NCI-H1436 treated with DMSO at 0.1 percent for 48 hours (cell line): ENCODE results near the gene HACL1.
"Not testable (repeated sequence)": the region's sequence is repeated elsewhere in the genome, so short reads cannot be mapped to it uniquely, and the experiment has no call there.

Experiments used
- DNase-seq: peaks from one replicate; lab custom pipeline; 2025; lab: John Stamatoyannopoulos, UW

HACL1 gene

DNA sequence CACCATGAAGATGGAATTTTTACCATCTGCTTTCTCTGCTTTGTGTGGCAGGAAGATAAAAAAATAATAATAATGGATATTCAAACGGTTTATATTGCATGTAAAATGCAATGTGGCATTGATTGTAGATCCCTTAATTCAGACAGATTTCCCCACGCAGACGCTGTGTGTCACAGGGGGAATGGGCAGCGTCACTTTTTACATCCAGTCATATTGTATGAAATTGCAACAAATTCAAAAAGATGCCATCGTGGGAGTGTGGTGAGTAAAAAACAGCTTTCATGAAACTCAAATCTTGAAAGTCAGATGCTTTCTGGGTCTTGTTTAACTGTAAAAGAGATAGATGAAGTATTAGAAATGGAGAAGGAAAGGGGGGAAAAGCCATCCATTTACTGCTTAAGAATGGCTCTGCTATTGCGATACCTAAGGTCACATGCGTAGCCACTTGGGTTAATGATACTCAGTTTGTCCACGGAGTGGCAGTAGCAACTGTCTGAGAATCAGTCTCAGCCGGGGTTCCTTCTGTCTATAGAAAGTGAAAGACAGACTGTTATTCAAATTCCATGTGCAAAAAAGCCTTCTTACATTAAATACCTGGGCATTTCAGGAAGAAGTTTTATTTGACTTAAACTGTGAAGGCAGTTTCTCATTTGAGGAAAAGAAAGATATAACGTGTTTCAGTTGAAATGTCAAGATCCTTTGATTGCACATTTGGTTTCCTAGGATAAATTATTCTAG, 28.7 kb upstream of the HACL1 start:
- no peak for DNase-seq

DNA sequence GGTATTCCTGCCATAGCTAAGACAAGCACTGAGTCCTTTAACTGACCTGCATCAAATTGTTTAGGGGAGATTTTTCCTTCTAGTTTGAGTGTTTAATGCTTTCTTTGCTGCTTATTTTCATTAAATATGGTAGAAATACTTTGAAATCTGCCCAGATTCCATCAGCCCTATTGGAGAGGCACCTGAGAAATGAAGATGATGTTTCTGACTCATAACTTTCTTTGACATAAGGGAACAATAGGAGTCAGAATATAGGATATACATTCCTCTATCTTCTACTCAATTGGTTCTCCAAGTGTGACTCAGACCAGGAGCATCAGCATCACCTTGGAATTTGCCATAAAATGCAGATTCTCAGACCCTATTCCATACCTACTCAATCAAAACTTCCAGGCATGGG, 27.6 kb upstream of the HACL1 start:
- no peak for DNase-seq

DNA sequence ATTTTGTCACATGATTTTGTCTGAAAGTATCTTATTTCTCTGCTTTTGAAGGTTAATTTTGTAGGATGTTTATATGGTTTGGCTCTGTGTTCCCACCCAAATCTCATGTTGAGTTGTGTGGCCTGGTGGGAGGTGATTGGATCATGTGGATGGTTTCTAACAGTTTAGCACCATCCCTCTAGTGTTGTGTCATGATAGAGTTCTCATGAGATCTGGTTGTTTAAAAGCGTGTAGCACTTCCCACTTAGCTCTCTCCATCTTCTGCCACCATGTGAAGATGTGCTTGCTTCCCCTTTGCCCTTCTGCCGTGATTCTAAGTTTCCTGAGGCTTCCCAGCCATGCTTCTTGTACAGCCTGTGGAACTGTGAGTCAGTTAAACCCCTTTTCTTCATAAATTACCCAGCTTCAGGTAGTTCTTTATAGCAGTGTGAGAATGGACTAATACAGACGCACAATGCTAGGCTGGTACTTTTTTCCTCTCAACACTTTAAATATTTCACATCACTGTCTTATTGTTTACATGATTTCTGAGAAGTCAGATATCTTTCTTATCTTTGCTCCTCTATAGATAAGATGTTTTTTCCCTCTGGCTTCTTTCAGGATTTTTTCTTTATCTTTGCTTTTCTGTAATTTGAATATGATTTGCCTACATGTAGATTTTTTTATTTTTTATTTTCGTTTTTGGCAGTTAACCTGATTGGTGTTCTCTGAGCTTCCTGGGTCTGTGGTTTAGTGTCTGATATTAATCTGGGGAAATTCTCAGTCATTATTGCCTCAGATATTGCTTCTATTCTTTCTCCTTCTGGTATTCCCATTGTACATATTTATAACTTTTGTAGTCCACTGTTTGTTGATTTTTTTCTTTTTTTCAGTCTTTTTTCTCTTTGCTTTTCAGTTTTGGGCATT, 22.4 kb upstream of the HACL1 start:
- DNase-seq: no peak

DNA sequence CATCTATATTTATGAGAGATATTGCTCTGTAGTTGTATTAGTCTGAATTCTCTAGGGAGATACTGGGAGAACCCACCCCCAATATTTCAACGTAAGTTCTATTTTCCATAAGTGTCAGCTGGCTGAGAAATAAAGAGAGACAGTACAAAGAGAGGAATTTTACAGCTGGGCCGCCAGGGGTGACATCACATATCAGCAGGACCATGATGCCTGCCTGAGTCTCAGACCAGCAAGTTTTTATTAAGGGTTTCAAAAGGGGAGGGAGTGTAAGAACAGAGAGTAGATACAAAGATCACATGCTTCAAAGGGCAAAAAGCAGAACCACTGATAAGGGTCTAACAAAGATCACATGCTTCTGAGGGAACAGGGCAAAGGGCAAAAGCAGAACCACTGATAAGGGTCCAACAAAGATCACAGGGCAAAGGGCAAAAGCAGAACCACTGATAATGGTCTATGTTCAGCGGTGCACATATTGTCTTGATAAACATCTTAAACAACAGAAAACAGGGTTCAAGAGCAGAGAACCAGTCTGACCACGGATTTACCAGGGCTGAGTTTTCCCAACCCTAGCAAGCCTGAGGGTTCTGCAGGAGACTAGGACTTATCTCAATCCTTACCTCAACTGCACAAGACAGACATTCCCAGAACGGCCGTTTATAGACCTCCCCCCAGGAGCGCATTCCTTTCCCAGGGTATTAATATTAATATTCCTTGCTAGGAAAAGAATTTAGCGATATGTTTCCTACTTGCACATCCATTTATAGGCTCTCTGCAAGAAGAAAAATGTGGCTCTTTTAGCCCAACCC, 18.5 kb upstream of the HACL1 start:
- not testable (repeated sequence) for DNase-seq

DNA sequence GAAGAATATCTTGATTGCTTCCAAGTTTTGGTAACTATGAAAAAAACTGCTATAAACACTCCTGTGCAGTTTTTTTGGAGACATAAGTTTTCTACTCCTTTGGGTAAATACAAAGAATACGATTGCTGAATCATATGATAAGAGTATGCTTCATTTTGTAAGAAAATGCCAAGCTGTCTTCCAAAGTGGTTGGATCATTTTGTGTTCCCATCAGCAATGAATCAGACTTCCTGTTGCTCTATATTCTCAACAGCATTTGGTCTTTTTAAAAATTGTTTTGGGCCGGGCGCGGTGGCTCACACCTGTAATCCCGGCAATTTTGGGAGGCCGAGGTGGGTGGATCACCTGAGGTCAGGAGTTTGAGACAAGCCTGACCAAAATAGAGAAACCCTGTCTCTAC, 14.7 kb upstream of the HACL1 start:
- DNase-seq: no peak

DNA sequence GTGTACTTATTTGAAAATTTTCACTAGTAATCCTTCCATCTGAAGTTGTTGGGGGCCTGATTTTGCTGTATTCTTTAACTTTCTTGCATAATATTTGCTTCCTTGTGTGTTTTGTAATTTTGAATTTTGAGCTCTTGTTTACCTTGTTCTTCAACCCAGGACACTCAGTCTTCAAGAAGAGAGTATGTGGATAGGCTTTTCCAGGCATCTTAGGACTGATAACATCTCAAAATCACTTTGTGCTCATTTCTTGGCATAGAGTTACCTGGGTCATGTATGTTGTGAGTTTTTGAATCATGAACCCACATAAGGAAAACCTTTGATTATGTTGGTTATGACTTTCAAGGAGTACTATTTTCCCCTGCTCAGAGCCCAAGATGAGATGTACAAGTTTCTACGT, 13.6 kb upstream of the HACL1 start:
- no peak for DNase-seq

DNA sequence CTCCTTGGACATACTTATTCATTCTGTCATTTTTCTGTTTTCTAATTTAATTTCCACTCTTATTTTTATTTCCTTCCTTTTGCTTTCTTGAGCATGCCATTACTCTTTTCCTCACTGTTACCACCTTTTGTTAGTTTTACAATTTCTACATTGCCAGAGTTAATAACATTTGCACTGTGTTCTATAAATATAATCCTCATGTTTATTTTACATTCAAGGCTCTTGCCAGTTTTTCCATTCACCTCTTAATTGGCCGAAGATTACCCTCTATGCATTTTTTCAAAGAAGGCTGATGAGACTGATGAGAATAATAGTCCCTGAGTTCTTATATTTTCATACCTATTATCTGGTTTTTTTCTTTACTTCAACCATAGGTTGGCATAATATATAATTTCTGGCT, 10.6 kb upstream of the HACL1 start:
- no peak for DNase-seq

DNA sequence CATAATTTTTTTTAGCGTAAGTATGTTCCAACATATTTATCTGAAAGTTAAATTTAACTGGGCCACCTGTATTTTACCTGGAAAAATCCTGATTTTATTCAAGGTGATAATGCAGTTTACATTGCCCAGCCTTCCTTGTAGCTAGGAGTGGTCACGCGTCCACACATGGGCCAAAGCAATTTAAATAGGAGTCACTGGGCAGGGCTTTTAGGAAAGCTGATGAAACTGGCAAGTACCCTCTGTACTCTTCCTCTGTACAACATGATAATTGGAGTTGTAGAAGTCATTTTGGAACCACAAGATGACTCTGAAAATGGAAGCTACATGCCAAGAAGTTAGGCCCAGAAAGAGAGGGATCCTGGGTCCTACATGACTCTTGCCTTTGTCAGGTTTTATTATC, 9.6 kb upstream of the HACL1 start:
- DNase-seq: no peak

DNA sequence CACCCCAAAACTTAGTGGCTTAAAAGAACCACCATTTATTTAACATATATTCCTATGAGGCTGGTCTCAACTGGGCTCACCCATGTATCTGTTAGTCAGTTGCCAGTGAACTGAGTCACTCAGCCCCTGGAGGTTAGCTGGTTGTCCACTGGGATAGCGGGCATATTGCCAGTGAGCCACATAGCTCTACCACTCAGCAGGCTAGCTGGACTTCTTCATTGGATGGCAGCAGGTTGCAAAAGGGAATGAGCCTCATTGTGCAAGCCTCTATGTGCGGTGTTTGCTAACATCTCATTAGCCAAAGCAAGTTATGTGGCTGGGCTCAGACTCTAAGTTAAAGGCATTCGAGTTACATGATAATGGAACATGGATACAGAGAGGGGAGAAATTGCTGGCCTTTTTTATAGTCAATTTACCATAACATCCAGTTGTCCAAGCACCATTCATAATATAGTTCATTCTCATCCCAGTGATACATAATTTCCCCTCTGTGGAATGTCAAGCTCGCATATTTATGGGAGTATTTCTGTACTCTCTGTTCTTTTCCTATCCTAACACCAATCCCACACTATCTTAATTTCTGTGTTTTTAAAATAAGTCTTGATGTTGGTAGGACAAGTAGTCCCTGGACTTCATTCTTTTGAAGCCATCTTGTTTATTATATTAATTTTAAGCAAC, 8.9 kb upstream of the HACL1 start:
- no peak for DNase-seq

DNA sequence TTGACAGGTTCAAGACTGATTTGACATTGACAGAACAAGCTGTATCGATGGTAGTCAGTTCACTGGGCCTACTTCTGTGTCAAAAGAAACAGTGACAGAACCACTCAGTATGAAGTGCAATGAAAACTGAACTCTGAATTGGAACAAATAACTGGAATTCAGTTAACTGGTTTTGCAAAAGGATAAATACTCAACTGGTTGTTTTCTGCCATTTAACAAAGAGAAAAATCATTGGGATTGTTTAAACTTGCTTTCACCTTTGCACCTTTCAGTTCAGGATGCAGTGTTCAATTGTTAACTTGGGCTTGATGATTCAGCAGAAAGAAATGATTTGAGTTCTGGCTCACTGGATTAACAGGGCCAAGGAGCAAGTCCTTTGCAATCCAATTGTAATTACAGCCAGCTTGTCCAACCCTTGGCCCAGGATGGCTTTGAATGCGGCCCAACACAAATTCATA, 5.1 kb upstream of the HACL1 start:
- DNase-seq: no peak

DNA sequence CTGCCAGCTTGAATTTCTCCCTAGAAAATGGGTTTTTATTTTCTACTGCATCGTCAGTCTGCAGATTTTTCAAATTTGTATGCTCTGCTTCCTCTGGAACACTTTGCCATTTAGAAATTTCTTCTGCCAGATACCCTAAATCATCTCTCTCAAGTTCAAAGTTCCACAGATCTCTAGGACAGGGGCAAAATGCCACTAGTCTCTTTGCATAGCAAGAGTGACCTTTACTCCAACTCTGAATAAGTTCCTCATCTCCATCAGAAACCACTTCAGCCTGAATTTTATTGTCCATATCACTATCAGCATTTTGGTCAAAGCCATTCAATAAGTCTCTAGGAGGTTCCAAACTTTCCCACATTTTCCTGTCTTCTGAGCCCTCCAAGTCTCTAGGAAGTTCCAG, 3.2 kb upstream of the HACL1 start:
- DNase-seq: not testable (repeated sequence)

DNA sequence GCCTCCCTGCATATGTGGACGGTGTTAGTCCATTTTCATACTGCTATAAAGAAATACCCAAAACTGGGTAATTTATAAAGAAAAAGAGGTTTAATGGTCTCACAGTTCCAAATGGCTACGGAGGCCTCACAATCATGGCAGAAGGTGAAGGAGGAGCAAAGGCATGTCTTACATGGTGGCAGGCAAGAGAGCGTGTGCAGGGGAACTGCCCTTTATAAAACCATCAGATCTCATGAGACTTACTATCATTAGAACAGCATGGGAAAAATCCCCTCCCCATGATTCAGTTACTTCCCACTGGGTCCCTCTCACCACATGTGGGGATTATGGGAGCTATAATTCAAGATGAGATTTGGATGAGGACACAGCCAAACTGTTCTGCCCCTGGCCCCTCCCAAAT, 1.4 kb upstream of the HACL1 start:
- not testable (repeated sequence) for DNase-seq

DNA sequence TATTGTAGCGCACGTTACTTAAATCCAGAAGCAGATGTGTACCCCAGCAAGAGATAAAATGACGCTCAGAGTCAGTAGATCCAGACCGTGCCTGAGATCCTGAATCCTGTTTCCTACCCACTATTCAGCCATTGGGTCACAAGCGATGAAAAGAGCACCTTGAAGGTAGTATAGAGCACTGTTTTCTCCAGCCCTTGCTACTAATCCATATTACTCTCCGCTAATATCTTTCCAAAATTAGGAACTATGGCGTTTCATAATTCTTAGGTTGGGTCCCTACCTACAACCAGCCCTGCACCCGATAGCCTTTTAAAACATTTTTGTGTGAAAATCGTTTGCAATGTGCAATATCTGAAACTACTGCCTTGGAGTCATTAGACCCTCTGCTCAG, 772 bp upstream of the HACL1 start:
- no peak for DNase-seq

DNA sequence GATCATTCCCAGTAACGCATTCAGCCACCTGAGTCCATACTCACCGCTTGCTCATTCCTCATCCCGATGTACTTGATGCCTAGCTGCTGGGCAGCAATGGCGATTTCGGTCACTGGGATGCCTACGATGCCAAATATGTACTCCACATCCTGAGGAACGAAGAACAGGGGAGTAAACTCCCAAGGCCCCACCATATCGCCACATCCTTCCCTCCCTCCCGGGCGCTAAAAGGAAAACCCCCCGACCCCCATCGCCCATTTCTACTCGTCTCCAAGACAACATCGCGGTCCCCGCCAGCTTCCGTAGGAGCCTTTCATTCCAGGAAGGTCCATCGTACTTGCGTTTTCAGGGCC, 347 bp downstream of the HACL1 start:
- no peak for DNase-seq

DNA sequence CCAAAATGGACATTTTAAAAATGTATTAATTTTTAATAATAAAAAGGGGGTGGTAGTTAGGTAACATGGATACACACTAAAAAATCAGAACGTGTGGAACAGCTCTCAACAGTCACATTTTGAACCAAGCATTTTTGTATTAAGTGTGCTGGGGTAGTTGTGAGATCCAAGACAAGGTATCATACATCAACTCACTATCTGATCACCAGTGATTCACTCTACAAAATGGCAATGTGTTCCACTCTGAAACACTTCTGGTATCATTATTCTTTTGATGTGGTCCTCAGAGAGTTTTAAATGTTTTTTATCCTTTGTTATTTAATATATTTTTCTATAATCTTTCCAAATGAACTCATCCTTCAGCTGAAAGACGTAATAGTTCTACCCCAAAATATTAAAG, 5.4 kb downstream of the HACL1 start:
- DNase-seq: no peak

DNA sequence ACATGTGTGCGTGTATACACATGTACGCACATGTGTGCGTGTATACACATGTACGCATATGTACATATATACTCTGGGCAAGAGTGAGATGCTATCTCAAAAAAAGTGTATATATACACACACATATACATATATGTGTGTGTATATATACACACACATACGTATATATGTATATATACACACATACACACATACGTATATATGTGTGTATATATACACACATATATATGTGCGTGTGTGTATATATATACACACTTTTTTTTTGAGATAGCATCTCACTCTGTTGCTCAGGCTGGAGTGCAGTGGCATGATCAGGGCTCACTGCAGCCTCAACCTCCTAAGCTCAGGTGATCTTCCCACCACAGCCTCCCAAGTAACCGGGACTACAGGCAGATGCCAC, 8.4 kb downstream of the HACL1 start:
- no peak for DNase-seq

DNA sequence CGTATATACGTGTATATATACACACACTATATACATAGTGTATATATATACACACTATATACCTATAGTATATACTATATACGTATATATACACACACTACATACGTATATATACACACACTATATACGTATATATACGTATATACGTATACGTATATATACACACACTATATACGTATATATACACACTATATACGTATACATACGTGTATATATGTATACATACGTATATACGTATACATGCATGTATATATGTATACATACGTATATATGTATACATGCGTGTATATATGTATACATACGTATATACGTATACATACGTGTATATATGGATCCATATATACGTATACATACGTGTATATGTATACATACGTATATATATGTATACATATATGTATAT, 9.4 kb downstream of the HACL1 start:
- no peak for DNase-seq

DNA sequence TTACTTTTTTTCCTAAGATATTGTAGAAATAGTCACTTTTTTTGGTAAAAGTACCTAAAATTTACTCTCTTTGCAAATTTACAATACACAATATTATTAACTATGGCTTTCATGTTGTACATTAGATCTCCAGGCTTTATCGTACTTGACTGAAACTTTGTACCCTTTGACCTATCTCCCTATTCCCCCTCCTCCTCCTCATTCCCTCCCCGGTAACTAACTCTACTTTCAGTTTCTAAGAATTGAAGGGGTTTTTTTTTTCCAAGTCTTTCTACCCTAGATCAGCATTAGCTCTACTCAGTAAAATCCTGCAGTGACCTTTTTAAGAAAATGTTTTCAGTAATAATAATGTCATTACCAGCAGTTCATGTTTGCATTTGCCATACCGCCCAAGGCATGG, 10.1 kb downstream of the HACL1 start:
- no peak for DNase-seq

DNA sequence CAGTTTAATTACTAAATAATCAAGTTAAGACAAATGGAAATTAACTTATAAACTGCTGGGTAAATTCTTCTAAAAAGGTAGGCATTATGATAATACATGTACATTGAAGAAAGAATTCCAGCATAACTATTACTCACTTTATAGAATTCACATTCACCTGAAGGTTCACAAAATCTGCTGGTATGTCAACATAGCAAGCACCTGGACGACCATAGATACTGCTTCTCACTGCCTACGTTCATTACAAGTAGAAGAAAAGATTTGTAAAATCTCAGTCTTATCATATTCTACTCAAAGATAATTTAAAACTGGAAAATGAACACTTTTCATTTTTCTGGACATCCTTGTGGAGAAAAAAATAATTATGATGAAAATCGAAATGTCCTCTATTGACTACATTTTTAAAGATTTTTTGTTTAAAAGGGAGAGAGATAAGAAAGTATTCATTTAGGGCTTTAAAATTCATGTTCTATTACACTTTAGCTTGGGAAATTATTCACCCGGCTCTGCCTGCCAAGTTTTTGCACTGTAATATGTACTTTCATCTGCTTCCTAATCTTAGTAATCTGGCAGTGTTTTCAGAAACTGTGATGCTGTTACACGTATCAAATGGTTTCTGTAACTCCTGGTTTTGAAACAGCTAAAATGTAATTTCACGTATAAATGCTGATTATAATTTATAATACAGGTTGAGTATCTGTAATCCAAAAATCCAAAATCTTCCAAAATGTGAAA, 16.1 kb downstream of the HACL1 start:
- no peak for DNase-seq

DNA sequence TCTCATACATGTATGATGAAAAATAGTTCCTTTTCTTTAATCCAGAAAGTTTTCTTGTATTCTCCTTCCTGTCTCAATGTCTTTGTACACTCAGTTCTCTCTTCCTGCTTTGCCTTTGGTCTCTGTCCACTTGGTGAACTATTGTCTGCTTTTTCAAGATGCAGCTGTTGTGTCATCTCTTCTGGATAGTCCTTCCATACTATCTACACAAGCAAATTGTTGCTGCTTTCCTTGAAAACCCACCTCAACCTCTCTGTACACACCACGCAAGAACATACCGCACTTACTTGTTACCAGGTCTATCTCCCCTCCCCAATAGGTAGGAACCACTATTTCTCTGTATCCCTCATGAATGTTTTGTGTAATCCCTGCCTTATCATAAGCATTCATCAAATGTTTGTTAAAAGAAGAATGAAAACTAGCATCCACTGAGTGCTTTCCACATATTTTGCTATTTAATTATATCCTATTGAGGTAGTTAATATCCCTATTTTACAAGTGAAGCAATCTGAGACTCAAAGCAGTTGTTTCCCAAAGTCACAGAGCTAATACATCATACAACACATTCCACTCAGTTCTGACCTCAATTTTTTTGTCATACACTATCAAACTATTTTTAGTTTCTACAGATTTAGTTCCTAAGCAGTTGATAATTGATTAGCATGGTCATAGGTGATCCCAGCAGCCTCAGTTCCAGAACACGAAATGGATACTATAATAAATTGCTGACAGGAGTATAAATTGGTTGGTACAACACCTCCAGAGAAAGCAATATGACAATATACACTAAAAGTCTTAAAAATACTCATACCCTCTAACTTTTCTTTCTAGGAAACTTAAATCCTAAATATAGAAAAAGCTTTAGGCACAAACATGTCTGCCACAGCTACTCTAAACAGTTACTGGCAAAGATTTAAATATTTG, 19.6 kb downstream of the HACL1 start:
- DNase-seq: no peak
